HEK293 (cell line): ENCODE measurements around the gene ZSCAN25.

Source experiments
- CTCF ChIA-PET: fragments of 350-600 bp; formaldehyde crosslinking; extraction: SDS; loops from one replicate; lab custom pipeline; 2021; ENCODE audit warnings: antibody characterized with exemption; lab: Yijun Ruan, JAX
- POLR2A ChIA-PET: fragments of 300-600 bp; formaldehyde crosslinking; extraction: SDS; loops from one replicate; lab custom pipeline; 2020; ENCODE audit warnings: antibody characterized with exemption, inconsistent platforms; lab: Yijun Ruan, JAX
- H3K27ac ChIP-seq: fragments of 200-500 bp; sonication (Bioruptor generic); 2 replicates; pipeline ENCODE4 v1.5.1; 2014; ENCODE audit warnings: low read depth, low read length, control low read depth, inconsistent platforms; ENCODE audit errors: extremely low read depth
- H3K36me3 ChIP-seq, 2 experiments: fragments of 200-500 bp in 1 of 2; sonication (Bioruptor generic) in 1 of 2; 1 replicate in 1 of 2; 2 replicates in 1 of 2; pipeline ENCODE4 v1.5.1; 2014 to 2017; ENCODE audit warnings: inconsistent platforms in 2 of 2, low read length in 2 of 2; ENCODE audit not compliant: control insufficient read depth in 2 of 2, insufficient read depth in 1 of 2
- H3K4me1 ChIP-seq: fragments of 200-500 bp; sonication (Bioruptor generic); 2 replicates; pipeline ENCODE4 v1.5.1; 2014; ENCODE audit warnings: mild to moderate bottlenecking, low read length, inconsistent platforms; ENCODE audit not compliant: control insufficient read depth, insufficient read depth
- H3K4me3 ChIP-seq: 2 replicates; pipeline ENCODE4 v1.5.1; 2011; ENCODE audit warnings: low read depth, mild to moderate bottlenecking, control low read depth, low read length, moderate library complexity
- H3K9me3 ChIP-seq: fragments of 200-500 bp; sonication (Bioruptor generic); 2 replicates; pipeline ENCODE4 v1.5.1; 2014; ENCODE audit warnings: low read depth, low read length, inconsistent platforms; ENCODE audit not compliant: control insufficient read depth, insufficient read depth
- GLI4 ChIP-seq: fragments of 450-650 bp; formaldehyde crosslinking; IDR thresholded peaks from 2 replicates; pipeline ENCODE4 v1.5.1; 2016; ENCODE audit warnings: missing biosample characterization, missing genetic modification characterization
- HIC1 ChIP-seq: fragments of 450-650 bp; formaldehyde crosslinking; IDR thresholded peaks from 2 replicates; pipeline ENCODE4 v1.5.1; 2016; ENCODE audit warnings: missing biosample characterization, missing genetic modification characterization
- KLF16 ChIP-seq: fragments of 450-650 bp; formaldehyde crosslinking; IDR thresholded peaks from 2 replicates; pipeline ENCODE4 v1.5.1; 2017; ENCODE audit warnings: missing biosample characterization, missing genetic modification characterization
- PRDM6 ChIP-seq: fragments of 450-650 bp; formaldehyde crosslinking; IDR thresholded peaks from 2 replicates; pipeline ENCODE4 v1.5.1; 2017; ENCODE audit warnings: missing biosample characterization, missing genetic modification characterization
- SP3 ChIP-seq: fragments of 450-650 bp; formaldehyde crosslinking; IDR thresholded peaks from 2 replicates; pipeline ENCODE4 v1.5.1; 2016; ENCODE audit warnings: missing biosample characterization, missing genetic modification characterization
- TCF7L2 ChIP-seq: IDR thresholded peaks from 2 replicates; pipeline ENCODE4 v1.6.1; 2011; ENCODE audit warnings: low read depth, mild to moderate bottlenecking, inconsistent platforms, low read length, moderate library complexity, borderline replicate concordance
- WT1 ChIP-seq: fragments of 450-650 bp; formaldehyde crosslinking; IDR thresholded peaks from 2 replicates; pipeline ENCODE4 v1.5.1; 2016; ENCODE audit warnings: missing biosample characterization, missing genetic modification characterization
- ZBTB17 ChIP-seq: fragments of 450-650 bp; formaldehyde crosslinking; IDR thresholded peaks from 2 replicates; pipeline ENCODE4 v1.5.1; 2016; ENCODE audit warnings: missing biosample characterization, missing genetic modification characterization
- ZBTB44 ChIP-seq: fragments of 450-650 bp; IDR thresholded peaks from 2 replicates; pipeline ENCODE4 v1.5.1; 2018; ENCODE audit warnings: missing biosample characterization, mild to moderate bottlenecking, missing genetic modification characterization
- ZBTB7A ChIP-seq: fragments of 450-650 bp; formaldehyde crosslinking; IDR thresholded peaks from 2 replicates; pipeline ENCODE4 v1.5.1; 2016; ENCODE audit warnings: low read depth, missing biosample characterization, missing genetic modification characterization
- ZFP37 ChIP-seq: fragments of 450-650 bp; formaldehyde crosslinking; IDR thresholded peaks from 2 replicates; pipeline ENCODE4 v1.5.1; 2016; ENCODE audit warnings: missing biosample characterization, missing genetic modification characterization
- ZNF112 ChIP-seq: fragments of 450-650 bp; formaldehyde crosslinking; IDR thresholded peaks from 2 replicates; pipeline ENCODE4 v1.5.0; 2017; ENCODE audit warnings: missing biosample characterization, missing genetic modification characterization
- ZNF121 ChIP-seq: fragments of 450-650 bp; formaldehyde crosslinking; IDR thresholded peaks from 2 replicates; pipeline ENCODE4 v1.5.1; 2016; ENCODE audit warnings: missing biosample characterization, missing genetic modification characterization
- ZNF133 ChIP-seq: fragments of 450-650 bp; formaldehyde crosslinking; IDR thresholded peaks from 2 replicates; pipeline ENCODE4 v1.5.1; 2016; ENCODE audit warnings: missing biosample characterization, missing genetic modification characterization
- ZNF16 ChIP-seq: fragments of 450-650 bp; formaldehyde crosslinking; IDR thresholded peaks from 2 replicates; pipeline ENCODE4 v1.5.1; 2016; ENCODE audit warnings: low read depth, missing biosample characterization, missing genetic modification characterization
- ZNF169 ChIP-seq: fragments of 450-650 bp; formaldehyde crosslinking; IDR thresholded peaks from 2 replicates; pipeline ENCODE4 v1.5.1; 2016; ENCODE audit warnings: missing biosample characterization, missing genetic modification characterization
- ZNF19 ChIP-seq: fragments of 450-650 bp; formaldehyde crosslinking; IDR thresholded peaks from 2 replicates; pipeline ENCODE4; 2016; ENCODE audit warnings: missing biosample characterization, missing genetic modification characterization, low read depth
- ZNF239 ChIP-seq: fragments of 450-650 bp; formaldehyde crosslinking; IDR thresholded peaks from 2 replicates; pipeline ENCODE4 v1.5.1; 2016; ENCODE audit warnings: missing biosample characterization, missing genetic modification characterization
- ZNF391 ChIP-seq: fragments of 450-650 bp; formaldehyde crosslinking; IDR thresholded peaks from 2 replicates; pipeline ENCODE4 v1.5.1; 2016; ENCODE audit warnings: low read depth, missing biosample characterization, missing genetic modification characterization, borderline replicate concordance
- ZNF394 ChIP-seq: fragments of 450-650 bp; formaldehyde crosslinking; IDR thresholded peaks from 2 replicates; pipeline ENCODE4 v1.5.1; 2016; ENCODE audit warnings: missing biosample characterization, missing genetic modification characterization, mild to moderate bottlenecking, moderate library complexity, borderline replicate concordance
- ZNF501 ChIP-seq: fragments of 450-650 bp; formaldehyde crosslinking; IDR thresholded peaks from 2 replicates; pipeline ENCODE4 v1.5.1; 2016; ENCODE audit warnings: missing biosample characterization, missing genetic modification characterization
- ZNF521 ChIP-seq: fragments of 450-650 bp; formaldehyde crosslinking; IDR thresholded peaks from 2 replicates; pipeline ENCODE4 v1.5.1; 2017; ENCODE audit warnings: missing biosample characterization, mild to moderate bottlenecking, missing genetic modification characterization
- ZNF561 ChIP-seq: fragments of 450-650 bp; IDR thresholded peaks from 2 replicates; pipeline ENCODE4 v1.5.1; 2018; ENCODE audit warnings: missing biosample characterization, missing genetic modification characterization, borderline replicate concordance
- ZNF571 ChIP-seq: fragments of 450-650 bp; formaldehyde crosslinking; IDR thresholded peaks from 2 replicates; pipeline ENCODE4 v1.5.0; 2017; ENCODE audit warnings: missing biosample characterization, missing genetic modification characterization
- ZNF792 ChIP-seq: fragments of 450-650 bp; formaldehyde crosslinking; IDR thresholded peaks from 2 replicates; pipeline ENCODE4 v1.5.1; 2016; ENCODE audit warnings: missing biosample characterization, missing genetic modification characterization
- ZNF837 ChIP-seq: fragments of 450-650 bp; formaldehyde crosslinking; IDR thresholded peaks from 2 replicates; pipeline ENCODE4 v1.5.1; 2016; ENCODE audit warnings: missing biosample characterization, missing genetic modification characterization
- ZSCAN16 ChIP-seq: fragments of 450-650 bp; formaldehyde crosslinking; IDR thresholded peaks from 2 replicates; pipeline ENCODE4 v1.5.1; 2016; ENCODE audit warnings: missing biosample characterization, missing genetic modification characterization

Gene ZSCAN25

GRCh38 chr7:99642027-99642426 lies 25.3 kb downstream of the ZSCAN25 start:
- POLR2A ChIA-PET: no interaction called here
- no peaks in the 10 kb centered on the region for H3K9me3 ChIP-seq
- CTCF ChIA-PET: no interaction called here
- no peaks in the 10 kb centered on the region for H3K36me3 ChIP-seq
- TF ChIP-seq PRDM6 (tag by site-specific recombination): no peak
- TF ChIP-seq ZNF19 (tag by site-specific recombination): no peak
- TF ChIP-seq ZSCAN16 (tag by site-specific recombination): no peak
- no peak for TF ChIP-seq GLI4 (tag by site-specific recombination)
- no peak for TF ChIP-seq ZBTB17
- TF ChIP-seq ZNF561 (tag by site-specific recombination): no peak
- TF ChIP-seq ZNF16 (tag by site-specific recombination): no peak
- TF ChIP-seq ZNF837 (tag by site-specific recombination): no peak
- no peak for TF ChIP-seq ZFP37
- TF ChIP-seq, all 188 proteins: peak for 0
- Histone ChIP-seq H3K4me1 (no peaks in the 10 kb centered on the region), H3K27ac (no peak overlapping the region), H3K4me3 (no peak overlapping the region)

GRCh38 chr7:99643464-99643863 lies 26.7 kb downstream of the ZSCAN25 start:
- Histone ChIP-seq H3K4me1 (no peaks in the 10 kb centered on the region), H3K4me3 (no peak overlapping the region), H3K36me3 (no peaks in the 10 kb centered on the region), H3K27ac (no peak overlapping the region), H3K9me3 (no peaks in the 10 kb centered on the region)
- TF ChIP-seq ZNF394 (tag by site-specific recombination): no peak
- TF ChIP-seq ZNF112 (tag by site-specific recombination): no peak
- CTCF ChIA-PET: no interaction called here
- POLR2A ChIA-PET: no interaction called here

GRCh38 chr7:99644431-99644830 lies 27.7 kb downstream of the ZSCAN25 start:
- H3K9me3 ChIP-seq: no peaks in the 10 kb centered on the region
- H3K27ac ChIP-seq: no peak overlapping the region
- no peak overlapping the region for H3K4me3 ChIP-seq
- no peaks in the 10 kb centered on the region for H3K4me1 ChIP-seq
- ChIA-PET CTCF (no interaction called here), POLR2A (no interaction called here)
- no peaks in the 10 kb centered on the region for H3K36me3 ChIP-seq
- TF ChIP-seq ZNF391 (no peak), SP3 (no peak), ZBTB7A (no peak), ZNF133 (no peak), ZNF571 (tag by site-specific recombination) (no peak), ZBTB44 (no peak), KLF16 (tag by site-specific recombination) (no peak), HIC1 (tag by site-specific recombination) (no peak), ZNF112 (tag by site-specific recombination) (no peak), ZNF169 (tag by site-specific recombination) (no peak), WT1 (tag by site-specific recombination) (no peak), ZNF501 (tag by site-specific recombination) (no peak), TCF7L2 (no peak), ZNF792 (tag by site-specific recombination) (no peak), ZNF521 (tag by site-specific recombination) (no peak), ZNF121 (tag by site-specific recombination) (no peak), ZNF239 (tag by site-specific recombination) (no peak)
